Activated naive CD8-positive, alpha-beta T cell treated with anti-CD3 and anti-CD28 coated beads, Interleukin-2, amount 50 U/mL, for 24 hours (primary cell): ENCODE results near the gene HAUS7.

Source experiments
- ATAC-seq: fragments of 150-1000 bp; cut with Tn5 transposase; one replicate; pipeline ENCODE4 v1.10.0; 2021
- DNase-seq: peaks from one replicate; pipeline ENCODE4 v3.0.0; 2021
- H3K27ac Mint-ChIP-seq: one replicate; pipeline ENCODE4 v1.8.0; 2021; ENCODE audit warnings: mild to moderate bottlenecking, mixed read lengths
- H3K27me3 Mint-ChIP-seq: one replicate; pipeline ENCODE4 v1.8.0; 2021; ENCODE audit warnings: mixed read lengths
- H3K36me3 Mint-ChIP-seq: one replicate; pipeline ENCODE4 v1.8.0; 2021; ENCODE audit warnings: low read depth, mixed read lengths
- H3K4me1 Mint-ChIP-seq: one replicate; pipeline ENCODE4 v1.8.0; 2021; ENCODE audit warnings: mixed read lengths
- H3K4me3 Mint-ChIP-seq: one replicate; pipeline ENCODE4 v1.8.0; 2021; ENCODE audit warnings: mild to moderate bottlenecking, moderate library complexity, mixed read lengths
- H3K9me3 Mint-ChIP-seq: one replicate; pipeline ENCODE4 v1.8.0; 2021; ENCODE audit warnings: mixed read lengths

Gene HAUS7

DNA sequence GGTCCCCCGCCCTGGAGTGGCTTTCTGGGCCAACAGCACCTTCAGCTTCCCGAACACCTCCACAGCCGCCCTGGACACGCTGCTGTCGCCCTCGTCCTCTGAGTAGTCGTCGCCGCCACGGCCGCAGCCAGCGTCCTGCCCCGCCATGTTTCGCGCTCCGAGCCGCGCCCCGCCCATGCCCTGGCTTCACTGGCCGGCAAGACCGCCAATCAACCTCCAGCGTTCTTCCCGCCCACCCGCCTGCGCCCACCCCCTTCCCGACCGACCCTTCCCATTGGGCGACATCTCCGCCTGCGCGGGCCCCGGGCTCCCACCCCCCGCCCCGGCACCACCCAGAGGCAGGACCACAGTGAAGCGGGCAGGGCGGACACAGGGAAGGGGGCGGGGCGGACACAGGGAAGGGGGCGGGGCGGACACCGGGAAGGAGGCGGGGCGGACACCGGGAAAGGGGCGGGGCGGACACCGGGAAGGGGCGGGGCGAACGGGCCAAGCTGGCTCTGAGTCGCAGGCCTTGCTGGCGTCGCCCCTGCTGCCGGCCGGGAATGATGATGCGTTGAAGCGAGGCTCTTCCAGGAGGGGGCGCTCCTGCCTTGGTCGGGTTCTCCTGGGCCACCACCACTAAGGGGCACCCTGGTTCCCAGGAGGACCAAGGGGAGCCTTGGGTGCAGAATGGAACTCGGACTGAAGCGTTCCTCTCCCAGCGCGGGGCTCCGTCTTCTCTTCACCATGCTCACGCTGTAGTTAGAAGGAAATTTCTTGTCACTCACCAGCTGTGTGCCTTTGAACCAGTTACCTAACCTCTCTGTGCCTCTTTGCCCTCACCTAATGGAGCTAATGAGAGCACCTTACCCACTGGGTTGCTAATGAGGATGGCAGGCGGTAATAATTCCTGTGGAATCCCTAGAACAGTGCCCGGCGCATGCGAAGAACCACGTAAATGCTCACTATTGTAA, at the start of gene HAUS7:
Gene HAUS7, minus strand, starts transcription at position 166 of the 953 bp plus-strand sequence. Its CDS starts 19 bp downstream, at position 147.
- Mint-ChIP-seq H3K27me3 (no peaks in the 10 kb centered on the region), H3K36me3 (peaks cover 3% of the 10 kb centered on the region), H3K27ac (peak within 1 kb of the TSS; percentile 77), H3K4me1 (peaks cover 9% of the 10 kb centered on the region), H3K4me3 (peak within 1 kb of the TSS; percentile 83), H3K9me3 (no peaks in the 10 kb centered on the region)
- ATAC-seq (peak; percentile 88), DNase-seq (peak; percentile 87)

DNA sequence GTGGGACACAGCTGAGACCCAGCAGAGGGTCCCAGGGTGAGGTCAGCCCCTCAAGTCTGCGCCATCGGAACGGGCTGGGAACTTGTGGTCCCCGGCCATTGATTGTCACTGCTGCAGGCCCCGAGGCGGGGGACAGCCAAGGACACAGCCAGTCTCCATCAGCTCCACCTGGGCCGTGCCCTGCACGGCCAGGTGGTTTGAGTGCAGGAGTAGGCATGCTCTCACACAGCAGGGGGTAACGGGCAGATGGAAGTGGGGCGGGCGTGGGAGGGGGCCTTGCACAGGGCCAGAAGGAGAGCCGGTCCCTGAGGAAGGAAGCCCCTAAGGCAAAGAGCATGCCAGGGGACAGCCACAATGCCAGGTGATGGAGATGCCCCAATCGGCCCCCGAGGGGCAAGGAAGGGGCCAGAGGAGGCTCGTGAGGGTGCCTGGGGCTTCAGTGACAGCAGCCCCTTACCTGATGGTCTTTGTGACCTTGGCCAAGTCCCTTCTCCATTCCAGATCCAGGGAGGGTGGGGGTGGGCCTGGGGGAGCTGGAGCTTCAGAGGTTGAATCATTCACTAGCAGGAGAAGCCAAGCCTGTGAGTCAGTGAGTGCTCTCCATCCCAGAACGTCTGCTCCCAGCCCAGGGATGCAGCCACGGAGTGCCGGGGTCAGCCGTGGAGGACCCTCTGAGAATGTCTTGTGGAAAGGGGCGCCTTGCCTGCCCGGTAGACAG, 49.4 kb upstream of the HAUS7 start:
- Mint-ChIP-seq H3K27ac (no peak overlapping the region), H3K4me1 (no peaks in the 10 kb centered on the region), H3K36me3 (no peaks in the 10 kb centered on the region), H3K27me3 (peaks cover 14% of the 10 kb centered on the region), H3K9me3 (no peaks in the 10 kb centered on the region), H3K4me3 (no peak overlapping the region)
- no peak for ATAC-seq
- DNase-seq: no peak

DNA sequence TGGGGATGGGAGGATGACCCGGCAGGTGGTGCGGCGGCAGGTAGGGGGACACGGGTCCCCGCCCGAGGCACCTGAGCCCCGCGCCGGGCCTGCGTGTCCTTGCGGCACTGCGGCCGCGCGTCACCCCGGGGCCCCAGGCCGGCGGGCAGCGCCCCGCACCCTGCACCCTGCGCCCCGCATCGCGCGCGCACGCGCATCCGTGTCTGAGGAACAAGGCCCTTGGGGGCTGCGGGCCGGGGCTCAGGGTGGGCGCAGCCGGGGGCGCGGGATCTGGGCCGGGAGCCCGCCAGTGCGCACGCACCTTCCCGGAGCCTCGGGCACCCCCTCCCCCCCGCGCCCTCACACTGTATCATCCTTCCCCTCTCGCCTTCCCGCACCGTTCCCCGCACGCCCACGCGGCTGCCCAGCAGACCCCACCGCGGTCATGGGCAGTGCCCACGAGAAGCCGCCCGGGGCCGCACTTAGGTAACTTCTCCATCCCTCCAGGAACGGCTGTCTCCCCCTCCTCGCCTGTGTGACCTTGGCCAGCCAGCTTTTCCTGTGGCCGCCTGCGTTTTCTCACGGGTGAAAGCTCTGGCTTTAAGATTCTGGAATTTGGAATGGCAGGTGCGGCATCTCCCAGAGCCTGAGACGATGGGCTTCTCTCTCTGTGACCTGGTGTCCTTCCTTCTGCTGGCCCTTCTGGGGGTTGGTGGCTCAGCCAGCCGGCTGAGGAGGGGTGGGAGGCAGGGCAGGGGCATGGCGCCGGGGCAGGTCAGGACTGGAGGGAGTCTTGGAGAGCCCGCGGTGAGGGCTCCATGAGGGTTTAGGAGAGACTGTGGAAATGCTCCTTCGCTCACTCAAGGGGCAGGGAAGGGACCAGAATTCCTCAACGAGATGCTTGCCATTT, 47.8 kb upstream of the HAUS7 start:
- Mint-ChIP-seq H3K27me3 (peaks cover 14% of the 10 kb centered on the region), H3K27ac (no peak overlapping the region), H3K36me3 (no peaks in the 10 kb centered on the region), H3K9me3 (no peaks in the 10 kb centered on the region), H3K4me3 (no peak overlapping the region), H3K4me1 (no peaks in the 10 kb centered on the region)
- DNase-seq (no peak), ATAC-seq (no peak)

DNA sequence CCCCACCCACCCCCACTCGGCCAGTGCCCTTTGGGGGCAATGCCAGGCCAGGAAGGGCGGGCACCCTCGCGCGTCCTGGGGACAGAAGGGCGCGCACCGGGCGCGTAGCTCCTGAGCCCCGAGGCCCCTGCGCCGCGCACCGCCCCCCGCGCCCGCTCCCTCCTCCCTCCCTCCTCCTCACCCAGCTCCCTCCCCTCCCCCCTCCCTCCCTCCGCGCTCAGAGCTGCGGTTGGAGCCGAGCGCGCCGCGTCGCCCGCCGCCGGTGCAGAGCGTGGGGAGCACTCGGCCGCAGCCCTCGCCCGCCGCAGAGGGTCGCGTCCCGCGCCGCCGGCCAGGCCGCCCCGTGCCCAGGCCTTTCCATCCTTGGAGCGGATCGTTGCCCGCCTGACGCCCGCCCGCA, 47.0 kb upstream of the HAUS7 start, which contains the start of gene ATP2B3:
Gene ATP2B3, plus strand, starts transcription at position 220 of the 400 bp plus-strand sequence. CDS start 18,606 bp downstream, outside the sequence.
- H3K4me3 Mint-ChIP-seq: no peak within 1 kb of the TSS

DNA sequence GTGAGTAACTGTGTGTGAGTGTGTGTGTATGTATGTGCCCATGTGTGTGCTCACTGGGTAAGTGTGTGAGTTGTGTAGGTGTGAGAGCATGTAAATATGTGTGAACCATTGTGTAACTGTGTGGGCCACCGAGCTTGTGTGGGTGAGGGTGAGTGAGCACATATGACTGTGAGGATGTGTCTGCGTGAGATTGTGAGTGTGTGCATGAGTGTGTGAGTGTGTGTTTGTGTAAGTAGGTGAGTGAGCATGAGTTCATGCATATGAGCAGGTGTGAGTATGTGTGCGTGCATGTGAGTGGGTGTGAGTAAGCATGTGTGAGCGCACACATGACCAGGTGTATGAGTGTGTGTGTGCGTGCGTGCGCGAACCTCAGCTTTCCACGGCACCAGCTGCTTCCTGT, 45.7 kb upstream of the HAUS7 start:
- Mint-ChIP-seq H3K4me1 (no peaks in the 10 kb centered on the region), H3K36me3 (no peaks in the 10 kb centered on the region), H3K9me3 (no peaks in the 10 kb centered on the region), H3K4me3 (no peak overlapping the region), H3K27me3 (peaks cover 14% of the 10 kb centered on the region), H3K27ac (no peak overlapping the region)
- DNase-seq: no peak
- no peak for ATAC-seq

More for the DNA sequence above, 47.0 kb upstream of the HAUS7 start, which contains the start of gene ATP2B3:
- Mint-ChIP-seq H3K27ac (no peak within 1 kb of the TSS), H3K4me1 (no peaks in the 10 kb centered on the region), H3K36me3 (no peaks in the 10 kb centered on the region), H3K9me3 (no peaks in the 10 kb centered on the region), H3K27me3 (peaks cover 14% of the 10 kb centered on the region)
- DNase-seq: no peak
- ATAC-seq: no peak

DNA sequence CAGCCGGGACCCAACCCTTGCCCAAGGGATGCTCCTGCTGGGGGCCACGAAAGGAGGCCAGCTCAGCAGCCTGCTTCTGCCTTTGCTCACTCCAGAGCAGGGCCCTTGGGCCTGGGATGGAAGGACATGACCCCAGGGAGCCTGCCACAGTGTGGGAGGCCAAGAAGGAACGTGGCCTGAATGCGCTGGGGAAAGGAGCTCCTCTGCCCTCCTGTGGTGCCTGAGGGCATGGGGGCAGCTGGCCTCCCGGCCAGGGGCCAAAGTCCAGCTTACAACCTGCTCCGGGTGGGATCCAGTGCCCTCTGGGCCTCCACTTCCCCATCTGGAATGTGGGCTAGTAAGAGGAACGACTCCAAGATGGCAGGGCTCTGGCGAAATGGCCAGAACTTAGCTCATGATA, 45.1 kb upstream of the HAUS7 start:
- no peaks in the 10 kb centered on the region for H3K36me3 Mint-ChIP-seq

DNA sequence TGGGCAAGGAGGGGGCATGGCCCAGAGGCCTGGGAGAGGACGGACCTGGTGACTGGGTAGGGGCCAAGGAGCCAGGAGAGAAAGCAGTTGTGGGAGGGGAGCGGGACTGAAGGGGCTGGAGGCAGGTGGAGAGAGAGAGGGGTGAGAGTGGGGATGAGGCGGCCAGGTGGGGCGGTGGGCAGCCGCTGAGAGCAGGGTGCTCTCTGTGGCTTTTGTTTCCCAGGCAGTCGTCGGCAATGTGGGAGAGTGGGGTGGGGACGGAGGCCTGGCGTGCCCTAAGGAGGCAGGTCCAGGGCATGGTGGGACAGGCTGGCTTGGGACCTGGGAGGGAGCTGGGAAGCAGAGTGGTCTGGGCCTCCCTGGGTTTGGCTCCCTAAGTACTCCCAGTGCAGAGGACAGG, 43.9 kb upstream of the HAUS7 start:
- no peak for DNase-seq
- peaks cover 12% of the 10 kb centered on the region for H3K27me3 Mint-ChIP-seq
- no peak overlapping the region for H3K27ac Mint-ChIP-seq

More for the DNA sequence above, 45.1 kb upstream of the HAUS7 start:
- Mint-ChIP-seq H3K4me1 (no peaks in the 10 kb centered on the region), H3K9me3 (no peaks in the 10 kb centered on the region), H3K27ac (no peak overlapping the region), H3K27me3 (peaks cover 14% of the 10 kb centered on the region), H3K4me3 (no peak overlapping the region)
- DNase-seq (no peak), ATAC-seq (no peak)

DNA sequence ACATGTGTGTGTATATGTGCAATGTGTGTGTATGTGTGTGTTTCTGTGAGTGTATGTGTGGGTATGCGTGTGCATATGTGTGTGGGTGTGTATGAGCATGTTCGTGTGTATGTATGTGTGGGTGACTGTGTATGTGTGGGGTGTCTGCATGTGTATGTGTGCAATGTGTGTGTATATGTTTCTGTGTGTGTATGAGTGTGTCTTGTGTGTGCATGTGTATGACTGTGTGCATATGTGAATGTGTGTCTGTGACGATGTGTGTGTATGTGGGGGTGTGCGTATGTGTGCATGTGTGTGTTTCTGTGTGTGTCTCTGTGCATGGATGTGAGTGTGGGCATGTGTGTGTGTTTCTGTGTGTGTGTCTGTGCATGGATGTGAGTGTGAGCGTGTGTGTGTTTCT, 42.9 kb upstream of the HAUS7 start:
- Mint-ChIP-seq H3K9me3 (no peaks in the 10 kb centered on the region), H3K36me3 (no peaks in the 10 kb centered on the region), H3K4me1 (no peaks in the 10 kb centered on the region), H3K27ac (no peak overlapping the region), H3K27me3 (peaks cover 8% of the 10 kb centered on the region), H3K4me3 (no peak overlapping the region)
- DNase-seq (no peak), ATAC-seq (no peak)

More for the DNA sequence above, 43.9 kb upstream of the HAUS7 start:
- no peaks in the 10 kb centered on the region for H3K4me1 Mint-ChIP-seq
- no peaks in the 10 kb centered on the region for H3K9me3 Mint-ChIP-seq
- H3K36me3 Mint-ChIP-seq: no peaks in the 10 kb centered on the region
- no peak for ATAC-seq
- H3K4me3 Mint-ChIP-seq: no peak overlapping the region

DNA sequence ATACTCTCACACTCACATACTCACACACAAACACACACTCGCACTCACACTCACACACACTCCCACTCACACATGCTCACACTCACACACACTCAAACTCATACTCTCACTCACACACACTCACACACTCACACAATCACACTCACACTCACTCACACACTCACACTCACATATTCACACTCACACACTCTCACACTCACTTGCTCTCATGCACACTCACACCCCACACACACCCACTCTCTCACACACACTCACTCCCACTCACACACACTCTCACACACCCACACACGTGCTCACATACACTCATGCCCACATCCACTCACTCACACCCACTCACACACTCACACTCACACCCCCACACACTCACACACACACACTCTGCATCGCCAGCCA, 42.1 kb upstream of the HAUS7 start:
- peaks cover 7% of the 10 kb centered on the region for H3K27me3 Mint-ChIP-seq
- no peak for ATAC-seq
- H3K4me1 Mint-ChIP-seq: no peaks in the 10 kb centered on the region
- H3K4me3 Mint-ChIP-seq: no peak overlapping the region
- no peak for DNase-seq
- no peaks in the 10 kb centered on the region for H3K9me3 Mint-ChIP-seq
- H3K27ac Mint-ChIP-seq: no peak overlapping the region
- no peaks in the 10 kb centered on the region for H3K36me3 Mint-ChIP-seq

DNA sequence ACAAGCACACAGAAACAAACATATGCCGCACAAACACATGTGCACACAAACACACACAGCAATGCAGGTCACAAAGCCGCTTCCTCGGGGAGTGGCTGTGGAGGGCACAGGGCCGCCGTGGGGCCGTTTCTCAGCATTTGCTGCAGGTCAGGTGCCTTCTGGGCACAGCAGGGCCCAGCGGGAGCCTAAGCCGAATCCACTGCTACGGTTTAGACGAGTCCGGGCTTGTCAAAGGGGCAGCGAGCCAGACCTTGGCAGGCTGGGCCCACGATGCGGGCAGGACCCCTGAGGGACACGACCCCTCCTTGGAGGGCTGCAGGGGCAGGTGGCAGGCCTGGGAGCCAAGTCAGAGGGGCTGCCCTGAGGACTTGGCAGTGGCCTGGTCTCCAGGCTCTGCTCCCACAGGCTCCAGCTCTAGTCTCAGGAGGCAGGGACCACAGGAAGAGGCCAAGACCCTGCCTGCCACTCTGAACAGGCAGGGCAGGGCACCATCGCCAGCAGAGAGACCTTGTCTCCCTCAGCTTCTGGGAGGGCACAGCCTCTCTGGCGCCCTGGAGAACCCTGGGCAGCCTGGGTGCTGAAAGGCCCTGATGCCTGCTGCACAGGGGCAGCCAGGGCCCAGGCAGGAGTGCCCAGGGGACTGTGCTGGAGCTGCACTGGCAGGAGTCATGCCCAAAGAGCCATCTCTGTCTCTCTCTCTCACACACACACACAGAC, 41.6 kb upstream of the HAUS7 start:
- ATAC-seq: no peak
- H3K27ac Mint-ChIP-seq: no peak overlapping the region
- H3K4me3 Mint-ChIP-seq: no peak overlapping the region
- peaks cover 7% of the 10 kb centered on the region for H3K27me3 Mint-ChIP-seq
- H3K9me3 Mint-ChIP-seq: no peaks in the 10 kb centered on the region
- no peak for DNase-seq
- H3K4me1 Mint-ChIP-seq: no peaks in the 10 kb centered on the region
- no peaks in the 10 kb centered on the region for H3K36me3 Mint-ChIP-seq

DNA sequence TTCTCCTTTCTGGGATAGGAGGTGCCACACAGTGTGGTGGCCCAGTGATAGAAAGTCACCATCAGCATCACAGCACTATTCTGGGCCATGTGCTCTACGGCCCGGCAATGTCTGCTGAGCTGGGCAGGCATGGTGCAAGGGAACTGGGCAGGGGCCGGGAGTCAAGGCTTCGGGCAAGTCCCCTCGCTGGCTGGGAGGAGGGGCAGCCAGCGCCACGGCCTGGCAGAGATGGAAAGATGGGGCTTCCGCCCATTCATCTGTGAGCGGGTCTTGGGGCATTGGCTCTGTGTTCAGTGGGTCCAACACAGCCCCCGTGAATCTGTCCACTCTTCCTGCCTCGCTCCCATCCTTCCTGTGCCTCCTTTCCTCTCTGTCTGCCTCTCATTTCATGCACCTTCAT, 40.0 kb upstream of the HAUS7 start:
- H3K27ac Mint-ChIP-seq: no peak overlapping the region

DNA sequence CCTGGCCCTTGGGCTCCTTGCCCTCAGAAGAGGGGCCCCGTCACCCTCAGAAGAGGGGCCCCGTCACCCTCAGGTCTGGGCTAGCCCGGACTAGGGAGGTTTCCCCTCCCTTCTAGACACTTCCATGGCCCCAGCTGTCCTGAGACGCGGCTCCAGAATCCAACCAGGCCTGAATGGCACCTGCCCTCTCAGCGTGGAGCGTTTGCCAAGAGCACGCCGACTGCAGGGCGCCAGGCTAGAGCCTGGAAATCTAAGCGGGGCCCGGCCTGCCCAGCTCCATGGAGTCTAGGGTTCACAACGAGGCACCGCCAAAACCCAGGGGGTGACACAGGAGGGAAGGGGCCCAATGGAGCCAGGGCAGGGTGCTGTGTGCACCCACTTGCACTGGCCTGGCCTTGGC, 39.2 kb upstream of the HAUS7 start:
- H3K9me3 Mint-ChIP-seq: no peaks in the 10 kb centered on the region
- no peaks in the 10 kb centered on the region for H3K4me1 Mint-ChIP-seq
- ATAC-seq: no peak
- no peaks in the 10 kb centered on the region for H3K36me3 Mint-ChIP-seq
- no peak overlapping the region for H3K4me3 Mint-ChIP-seq
- no peak for DNase-seq
- no peaks in the 10 kb centered on the region for H3K27me3 Mint-ChIP-seq
- no peak overlapping the region for H3K27ac Mint-ChIP-seq

More for the DNA sequence above, 40.0 kb upstream of the HAUS7 start:
- no peak for ATAC-seq
- Mint-ChIP-seq H3K36me3 (no peaks in the 10 kb centered on the region), H3K27me3 (no peaks in the 10 kb centered on the region), H3K9me3 (no peaks in the 10 kb centered on the region), H3K4me1 (no peaks in the 10 kb centered on the region), H3K4me3 (no peak overlapping the region)
- no peak for DNase-seq

DNA sequence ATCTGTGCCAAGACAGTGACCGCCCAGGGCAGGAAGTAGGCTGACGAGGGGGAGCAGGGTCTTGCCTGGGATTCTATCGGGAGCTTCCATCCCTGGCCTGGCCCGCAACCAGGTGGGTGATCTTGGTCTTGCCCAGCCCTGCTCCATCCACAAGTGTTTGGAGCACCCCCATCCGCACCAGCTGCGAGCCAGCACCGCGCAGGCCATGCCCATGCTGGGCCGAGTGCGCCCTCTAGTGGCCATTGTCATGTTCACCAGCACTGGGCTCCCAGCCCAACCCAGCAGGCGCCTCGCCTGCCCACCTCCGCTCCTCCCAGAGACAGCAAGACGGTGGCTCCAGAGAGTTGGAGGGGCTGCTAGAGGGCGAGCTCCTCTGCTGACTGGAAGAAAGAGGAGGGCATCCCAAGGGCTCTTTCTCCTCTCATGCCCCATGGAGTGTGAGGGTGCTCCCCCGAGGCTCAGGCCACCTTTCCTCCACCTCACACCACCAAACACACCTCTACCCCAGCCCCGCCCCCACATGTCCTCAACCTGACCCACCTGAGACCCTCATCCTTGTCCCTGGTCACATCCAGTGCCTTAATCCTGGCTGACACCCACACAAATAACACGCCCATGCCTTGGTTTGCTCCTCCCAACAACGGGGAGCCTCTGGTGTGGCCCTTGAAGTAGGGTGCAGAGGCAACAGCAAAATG, 37.3 kb upstream of the HAUS7 start:
- Mint-ChIP-seq H3K36me3 (no peaks in the 10 kb centered on the region), H3K27ac (no peak overlapping the region), H3K9me3 (no peaks in the 10 kb centered on the region), H3K27me3 (no peaks in the 10 kb centered on the region), H3K4me1 (no peaks in the 10 kb centered on the region), H3K4me3 (no peak overlapping the region)
- ATAC-seq (peak; percentile 97), DNase-seq (peak; percentile 80)
